ENCODE measurements around the gene TRIM40. TPM values are rescaled to one million over a fixed set of nuclear protein-coding genes. Genes with fewer than 3 reads are reported as not detected.

Gene TRIM40
- total RNA-seq, 5 donors from 2014 or later (not counting 1 experiment from before 2014, with no cell fraction given): not detected

DNA sequence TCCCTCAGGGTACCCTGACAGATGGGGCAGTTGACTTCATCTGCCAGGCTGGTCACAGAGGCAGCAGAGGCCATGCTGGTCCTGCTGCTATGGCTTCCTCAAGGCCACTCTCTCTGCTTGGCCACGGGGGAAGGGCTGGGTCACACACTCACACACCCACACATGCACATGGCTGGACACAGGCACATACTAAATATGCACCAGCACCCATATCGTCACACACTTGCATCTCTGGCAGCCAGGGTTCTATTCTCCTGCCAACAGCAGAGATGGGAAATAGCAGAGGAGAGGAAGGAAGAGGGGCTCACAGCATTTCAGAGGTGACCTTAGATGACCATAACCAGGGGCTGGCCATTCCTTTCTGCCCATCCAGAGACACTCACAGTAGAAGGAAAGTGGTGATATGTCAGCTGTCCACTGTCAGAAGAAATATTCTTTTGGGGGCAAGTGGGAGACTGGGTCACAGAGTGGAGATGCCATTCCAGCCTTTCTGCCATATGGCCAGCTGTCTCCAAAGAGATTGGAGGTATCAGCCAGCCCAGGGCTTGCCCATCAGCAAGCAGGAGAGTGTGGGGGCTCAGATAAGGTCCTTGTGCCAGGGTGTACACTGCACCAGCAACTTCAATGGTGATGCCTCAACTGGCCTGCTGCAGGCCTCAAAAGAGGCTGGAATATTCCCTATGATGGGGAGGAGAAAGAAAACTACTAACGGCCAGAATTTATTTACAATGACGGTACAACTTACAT is 25.0 kb downstream of the TRIM40 start, which contains the start of gene TRIM10:
Gene TRIM10 (minus strand): TSS at position 427 of the 747 bp plus-strand sequence. CDS start 353 bp downstream, at position 74.
- CTCF ChIA-PET: no interaction called here
- H3K4me3 ChIP-seq (ENCODE audit: control insufficient read depth in 1 of 2, extremely low read depth in 1 of 2, low read length in 1 of 2): no peak within 1 kb of the TSS
- DNase-seq (no peak), ATAC-seq (replicated peaks in 1 of 4) (no peak)
- H3K9me3 Mint-ChIP-seq: no peaks in the 10 kb centered on the region
- no peak within 1 kb of the TSS for H3K27ac ChIP-seq (ENCODE audit: low read length)
- H3K27me3 Mint-ChIP-seq: peaks cover 18 to 24% of the 10 kb centered on the region in 2 donors
- no peak within 1 kb of the TSS for H3K4me3 Mint-ChIP-seq
- H3K4me1 ChIP-seq (ENCODE audit: control insufficient read depth in 1 of 2, extremely low read depth in 1 of 2, insufficient read depth in 2 of 2, low read length in 2 of 2): peaks cover 0 to 8% of the 10 kb centered on the region in 2 experiments
- no CpG with 5 or more reads among the region's 4 CpGs for WGBS (ENCODE audit: insufficient coverage)
- H3K9me3 ChIP-seq: no peaks in the 10 kb centered on the region
- no peak within 1 kb of the TSS for H3K27ac Mint-ChIP-seq
- peaks cover 7 to 10% (median 10%) of the 10 kb centered on the region in 3 donors for H3K4me1 Mint-ChIP-seq
- POLR2A ChIA-PET: interaction anchor here in 1 of 2 donors (0.6 kb wide), 1 partner anchor 540 kb away, joined by 5 read pairs; no protein-coding TSS in a partner anchor
- peaks cover 0 to 26% of the 10 kb centered on the region in 2 experiments for H3K27me3 ChIP-seq (replicated peaks in 1 of 2; ENCODE audit: control insufficient read depth in 2 of 2, extremely low read depth in 1 of 2, insufficient read depth in 2 of 2, low read length in 1 of 2)
- no peaks in the 10 kb centered on the region for H3K36me3 ChIP-seq (ENCODE audit: control insufficient read depth in 2 of 2, extremely low read depth in 1 of 2, insufficient read depth in 1 of 2, low read length in 1 of 2)
- H3K36me3 Mint-ChIP-seq: no peaks in the 10 kb centered on the region

GRCh38 chr6:30162265-30163089 is 26.5 kb downstream of the TRIM40 start:
- Mint-ChIP-seq H3K27ac (no peak overlapping the region), H3K27me3 (peaks cover 19 to 20% of the 10 kb centered on the region in 2 donors), H3K4me1 (peaks cover 7 to 14% (median 12%) of the 10 kb centered on the region in 3 donors), H3K36me3 (no peaks in the 10 kb centered on the region), H3K4me3 (no peak overlapping the region), H3K9me3 (no peaks in the 10 kb centered on the region)
- Histone ChIP-seq H3K27ac (ENCODE audit: low read length) (no peak overlapping the region), H3K4me1 (ENCODE audit: control insufficient read depth in 1 of 2, extremely low read depth in 1 of 2, insufficient read depth in 2 of 2, low read length in 2 of 2) (peaks cover 0 to 8% of the 10 kb centered on the region in 2 experiments), H3K36me3 (ENCODE audit: control insufficient read depth in 2 of 2, extremely low read depth in 1 of 2, insufficient read depth in 1 of 2, low read length in 1 of 2) (no peaks in the 10 kb centered on the region), H3K9me3 (no peaks in the 10 kb centered on the region), H3K27me3 (replicated peaks in 1 of 2; ENCODE audit: control insufficient read depth in 2 of 2, extremely low read depth in 1 of 2, insufficient read depth in 2 of 2, low read length in 1 of 2) (peaks cover 0 to 26% of the 10 kb centered on the region in 2 experiments), H3K4me3 (ENCODE audit: control insufficient read depth in 1 of 2, extremely low read depth in 1 of 2, low read length in 1 of 2) (no peak overlapping the region)
- ATAC-seq (replicated peaks in 1 of 4): no peak
- DNase-seq: no peak
- CTCF ChIA-PET: no interaction called here
- POLR2A ChIA-PET: no interaction called here
- WGBS (ENCODE audit: insufficient coverage): 77% methylated on average over 6 of the region's 12 CpGs

- DNase-seq: peak in 1 of 35 experiments; percentile 41
- H3K27ac Mint-ChIP-seq: no peak within 1 kb of the TSS
- WGBS (ENCODE audit: insufficient coverage): 60% methylated on average over 27 of the region's 31 CpGs
- H3K36me3 Mint-ChIP-seq: no peaks in the 10 kb centered on the region
- no peak within 1 kb of the TSS for H3K4me3 ChIP-seq (ENCODE audit: control insufficient read depth in 1 of 2, extremely low read depth in 1 of 2, low read length in 1 of 2)
- peaks cover 21 to 22% of the 10 kb centered on the region in 2 donors for H3K27me3 Mint-ChIP-seq
- peaks cover 7 to 17% (median 12%) of the 10 kb centered on the region in 3 donors for H3K4me1 Mint-ChIP-seq
- H3K36me3 ChIP-seq (ENCODE audit: control insufficient read depth in 2 of 2, extremely low read depth in 1 of 2, insufficient read depth in 1 of 2, low read length in 1 of 2): no peaks in the 10 kb centered on the region
- POLR2A ChIA-PET: no interaction called here
- ATAC-seq (replicated peaks in 1 of 4): peak in 2 of 4 experiments; percentile 32 to 53
- no peak within 1 kb of the TSS for H3K27ac ChIP-seq (ENCODE audit: low read length)
- H3K4me1 ChIP-seq (ENCODE audit: control insufficient read depth in 1 of 2, extremely low read depth in 1 of 2, insufficient read depth in 2 of 2, low read length in 2 of 2): peaks cover 0 to 8% of the 10 kb centered on the region in 2 experiments
- H3K9me3 Mint-ChIP-seq: no peaks in the 10 kb centered on the region
- no peaks in the 10 kb centered on the region for H3K9me3 ChIP-seq
- CTCF ChIA-PET: no interaction called here
- H3K4me3 Mint-ChIP-seq: no peak within 1 kb of the TSS
- peaks cover 0 to 26% of the 10 kb centered on the region in 2 experiments for H3K27me3 ChIP-seq (replicated peaks in 1 of 2; ENCODE audit: control insufficient read depth in 2 of 2, extremely low read depth in 1 of 2, insufficient read depth in 2 of 2, low read length in 1 of 2)
These were observed 27.4 kb downstream of the TRIM40 start, which contains the start of gene TRIM15 for GRCh38 chr6:30163090-30163917. Gene TRIM15 (plus strand): TSS chr6:30163546. CDS start chr6:30163685, 139 bp downstream.

GRCh38 chr6:30163918-30164654 is 28.1 kb downstream of the TRIM40 start:
- H3K27ac Mint-ChIP-seq: no peak overlapping the region
- WGBS (ENCODE audit: insufficient coverage): 91% methylated on average over 15 of the region's 16 CpGs
- DNase-seq (no peak), ATAC-seq (replicated peaks in 1 of 4) (no peak)
- H3K4me1 Mint-ChIP-seq: peaks cover 7 to 17% (median 12%) of the 10 kb centered on the region in 3 donors
- H3K27me3 Mint-ChIP-seq: peaks cover 18 to 22% of the 10 kb centered on the region in 2 donors
- no peak overlapping the region for H3K4me3 Mint-ChIP-seq
- no peak overlapping the region for H3K27ac ChIP-seq (ENCODE audit: low read length)
- ChIA-PET POLR2A (no interaction called here), CTCF (no interaction called here)
- H3K9me3 Mint-ChIP-seq: no peaks in the 10 kb centered on the region
- H3K36me3 ChIP-seq (ENCODE audit: control insufficient read depth in 2 of 2, extremely low read depth in 1 of 2, insufficient read depth in 1 of 2, low read length in 1 of 2): no peaks in the 10 kb centered on the region
- H3K4me3 ChIP-seq (ENCODE audit: control insufficient read depth in 1 of 2, extremely low read depth in 1 of 2, low read length in 1 of 2): no peak overlapping the region
- peaks cover 0 to 25% of the 10 kb centered on the region in 2 experiments for H3K27me3 ChIP-seq (replicated peaks in 1 of 2; ENCODE audit: control insufficient read depth in 2 of 2, extremely low read depth in 1 of 2, insufficient read depth in 2 of 2, low read length in 1 of 2)
- H3K4me1 ChIP-seq (ENCODE audit: control insufficient read depth in 1 of 2, extremely low read depth in 1 of 2, insufficient read depth in 2 of 2, low read length in 2 of 2): peaks cover 0 to 8% of the 10 kb centered on the region in 2 experiments
- no peaks in the 10 kb centered on the region for H3K9me3 ChIP-seq
- H3K36me3 Mint-ChIP-seq: no peaks in the 10 kb centered on the region

DNA sequence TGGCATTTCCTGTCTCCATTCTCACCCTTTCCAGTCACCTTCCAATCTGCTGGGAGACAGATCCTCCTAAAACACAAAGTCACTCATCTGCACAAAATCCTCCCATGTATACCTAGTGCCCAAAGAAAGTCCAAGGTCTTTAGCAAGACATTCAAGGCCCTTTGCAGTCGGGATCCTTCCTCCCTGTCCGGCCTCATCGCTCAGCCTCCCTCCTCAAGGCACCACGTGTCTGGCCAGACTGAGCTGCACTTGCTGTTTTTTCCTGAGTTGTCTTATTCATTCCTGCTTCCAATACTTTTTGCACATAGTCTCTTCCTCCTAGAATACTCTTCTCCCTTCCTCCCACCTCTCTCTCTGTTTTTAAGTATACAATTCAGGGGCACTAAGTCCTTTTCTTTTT is 28.8 kb downstream of the TRIM40 start:
- Mint-ChIP-seq H3K36me3 (no peaks in the 10 kb centered on the region), H3K4me3 (no peak overlapping the region), H3K4me1 (peaks cover 7 to 17% (median 12%) of the 10 kb centered on the region in 3 donors), H3K9me3 (no peaks in the 10 kb centered on the region), H3K27ac (no peak overlapping the region), H3K27me3 (peaks cover 18% of the 10 kb centered on the region in 2 donors)
- Histone ChIP-seq H3K27ac (ENCODE audit: low read length) (no peak overlapping the region), H3K4me1 (ENCODE audit: control insufficient read depth in 1 of 2, extremely low read depth in 1 of 2, insufficient read depth in 2 of 2, low read length in 2 of 2) (peaks cover 0 to 8% of the 10 kb centered on the region in 2 experiments), H3K27me3 (replicated peaks in 1 of 2; ENCODE audit: control insufficient read depth in 2 of 2, extremely low read depth in 1 of 2, insufficient read depth in 2 of 2, low read length in 1 of 2) (peaks cover 0 to 23% of the 10 kb centered on the region in 2 experiments), H3K9me3 (no peaks in the 10 kb centered on the region), H3K36me3 (ENCODE audit: control insufficient read depth in 2 of 2, extremely low read depth in 1 of 2, insufficient read depth in 1 of 2, low read length in 1 of 2) (no peaks in the 10 kb centered on the region), H3K4me3 (ENCODE audit: control insufficient read depth in 1 of 2, extremely low read depth in 1 of 2, low read length in 1 of 2) (no peak overlapping the region)
- ATAC-seq (replicated peaks in 1 of 4): no peak
- ChIA-PET CTCF (no interaction called here), POLR2A (no interaction called here)
- no peak for DNase-seq
- WGBS (ENCODE audit: insufficient coverage): 93% methylated on average over 4 of the region's 4 CpGs

Data from T-cell (primary cell).